Mononuclear cell (primary cell): ENCODE data around the gene PCSK2. TPM values are rescaled to one million over a fixed set of nuclear protein-coding genes. Genes with fewer than 3 reads are reported as not detected.

Source experiments
- H3K27me3 ChIP-seq: 2 replicates; pipeline ENCODE4 v1.6.0; 2011; ENCODE audit warnings: low read length, control low read depth; ENCODE audit not compliant: insufficient read depth
- H3K4me1 ChIP-seq: 2 replicates; pipeline ENCODE4 v1.5.1; 2011; ENCODE audit warnings: mild to moderate bottlenecking, low read length, control low read depth; ENCODE audit not compliant: insufficient read depth
- H3K4me3 ChIP-seq: 2 replicates; pipeline ENCODE4 v1.5.1; 2011; ENCODE audit warnings: mild to moderate bottlenecking, low read length, moderate library complexity
- H3K9me3 ChIP-seq: 2 replicates; pipeline ENCODE4 v1.5.1; 2011; ENCODE audit warnings: low read depth, mild to moderate bottlenecking, control low read depth, low read length
- total RNA-seq: library from RNA; depleted of rRNA; stranded (reverse); fragments of >200 nt; gene quantifications from one replicate; pipeline ENCODE4 v1.2.3, GENCODE V29; 2012

Gene PCSK2
- total RNA-seq, 1 donor: not detected

- Histone ChIP-seq H3K4me1 (no peaks in the 10 kb centered on the region), H3K4me3 (no peak overlapping the region), H3K9me3 (no peaks in the 10 kb centered on the region), H3K27me3 (peaks cover 2% of the 10 kb centered on the region)
These were observed 203.5 kb downstream of the PCSK2 start for GRCh38 chr20:17430125-17430950.

- H3K4me3 ChIP-seq: no peak overlapping the region
- no peaks in the 10 kb centered on the region for H3K4me1 ChIP-seq
- no peaks in the 10 kb centered on the region for H3K9me3 ChIP-seq
- peaks cover 2% of the 10 kb centered on the region for H3K27me3 ChIP-seq
These were observed 205.0 kb downstream of the PCSK2 start for GRCh38 chr20:17431621-17432364.

DNA sequence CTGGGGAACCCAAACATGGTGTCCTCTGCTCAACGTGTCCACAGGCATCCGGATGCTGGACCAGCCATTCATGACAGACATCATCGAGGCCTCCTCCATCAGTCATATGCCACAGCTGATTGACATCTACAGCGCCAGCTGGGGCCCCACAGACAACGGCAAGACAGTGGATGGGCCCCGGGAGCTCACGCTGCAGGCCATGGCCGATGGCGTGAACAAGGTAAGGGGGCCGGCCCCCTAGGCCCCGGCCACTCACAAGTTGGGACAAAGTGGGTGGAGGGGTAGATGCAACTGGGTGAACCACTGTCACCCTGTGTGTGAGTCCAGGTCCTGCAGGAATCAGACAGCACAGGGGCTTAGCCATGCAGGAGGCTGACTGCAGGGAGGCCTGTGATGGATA, 209.8 kb downstream of the PCSK2 start:
- Histone ChIP-seq H3K4me1 (no peaks in the 10 kb centered on the region), H3K27me3 (peaks cover 2% of the 10 kb centered on the region), H3K9me3 (no peaks in the 10 kb centered on the region), H3K4me3 (no peak overlapping the region)

GRCh38 chr20:17437251-17437650, 210.4 kb downstream of the PCSK2 start:
- Histone ChIP-seq H3K9me3 (no peaks in the 10 kb centered on the region), H3K27me3 (peaks cover 2% of the 10 kb centered on the region), H3K4me3 (no peak overlapping the region), H3K4me1 (no peaks in the 10 kb centered on the region)

- Histone ChIP-seq H3K4me3 (no peak overlapping the region), H3K27me3 (no peaks in the 10 kb centered on the region), H3K4me1 (no peaks in the 10 kb centered on the region), H3K9me3 (no peaks in the 10 kb centered on the region)
These were observed 211.7 kb downstream of the PCSK2 start for GRCh38 chr20:17438436-17439039.

- Histone ChIP-seq H3K4me1 (no peaks in the 10 kb centered on the region), H3K4me3 (no peak overlapping the region), H3K27me3 (no peaks in the 10 kb centered on the region), H3K9me3 (no peaks in the 10 kb centered on the region)
These were observed 212.9 kb downstream of the PCSK2 start for GRCh38 chr20:17439616-17440296.

DNA sequence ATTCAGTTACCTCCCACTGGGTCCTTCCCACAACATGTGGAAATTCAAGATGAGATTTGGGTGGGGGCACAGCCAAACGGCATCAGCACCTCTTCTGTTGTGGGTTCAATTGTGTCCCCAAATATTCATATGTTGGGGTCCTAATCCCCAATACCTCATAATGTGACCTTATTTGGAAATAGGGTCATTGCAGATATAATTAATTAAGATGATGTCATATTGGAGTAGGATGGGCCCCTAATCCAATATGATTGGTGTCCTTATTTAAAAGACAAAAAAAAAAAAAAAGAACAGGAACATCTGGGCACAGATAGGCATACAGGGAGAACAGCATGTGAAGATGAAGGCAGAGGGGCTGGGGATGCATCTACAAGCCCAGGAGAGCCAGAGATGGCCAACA, 214.9 kb downstream of the PCSK2 start:
- Histone ChIP-seq H3K4me1 (no peaks in the 10 kb centered on the region), H3K9me3 (no peaks in the 10 kb centered on the region)

DNA sequence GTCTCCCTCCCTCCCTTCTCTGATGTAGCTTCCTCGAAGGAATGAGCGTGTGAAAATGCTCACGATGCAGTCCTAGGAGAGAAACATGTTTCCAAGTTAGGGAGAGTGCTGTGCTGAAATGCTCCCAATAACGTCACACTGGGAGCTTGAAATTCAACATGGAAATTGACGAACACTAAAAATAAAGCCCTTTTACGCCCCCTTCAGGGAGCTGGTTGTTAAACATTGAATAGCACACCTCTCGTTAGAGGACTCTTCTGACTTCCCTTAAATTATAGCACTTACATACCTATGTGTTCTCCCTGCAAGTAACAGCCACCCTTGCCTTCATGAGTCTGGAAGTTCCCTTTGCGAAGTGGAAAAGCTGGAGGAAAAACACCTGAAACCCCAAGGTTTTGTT, 215.7 kb downstream of the PCSK2 start:
- Histone ChIP-seq H3K27me3 (no peaks in the 10 kb centered on the region), H3K4me1 (no peaks in the 10 kb centered on the region), H3K9me3 (no peaks in the 10 kb centered on the region), H3K4me3 (no peak overlapping the region)

More for the DNA sequence above, 214.9 kb downstream of the PCSK2 start:
- H3K27me3 ChIP-seq: no peaks in the 10 kb centered on the region
- no peak overlapping the region for H3K4me3 ChIP-seq

- H3K4me1 ChIP-seq: no peaks in the 10 kb centered on the region
- no peaks in the 10 kb centered on the region for H3K9me3 ChIP-seq
- H3K27me3 ChIP-seq: no peaks in the 10 kb centered on the region
- no peak overlapping the region for H3K4me3 ChIP-seq
These were observed 216.5 kb downstream of the PCSK2 start for GRCh38 chr20:17443131-17443858.

DNA sequence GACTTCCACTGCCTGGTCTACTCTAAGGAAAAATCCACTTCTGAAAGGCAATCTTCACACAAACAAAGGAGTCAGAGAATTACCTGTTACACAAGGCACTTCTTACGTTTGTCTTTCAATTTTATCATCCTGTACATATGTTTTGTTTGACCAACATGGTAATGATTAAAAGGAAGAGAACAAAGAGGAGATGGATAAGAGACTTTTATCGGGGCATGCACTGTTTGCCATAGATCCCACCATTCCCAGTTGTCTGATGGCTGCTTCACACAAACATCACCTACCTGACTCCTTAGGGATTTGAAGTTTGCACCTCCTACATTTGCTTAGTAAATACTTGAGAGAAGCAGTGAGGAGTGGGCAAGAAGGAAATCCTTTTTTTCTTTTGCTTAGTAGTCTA, 217.3 kb downstream of the PCSK2 start:
- Histone ChIP-seq H3K4me1 (no peaks in the 10 kb centered on the region), H3K4me3 (no peak overlapping the region), H3K9me3 (no peaks in the 10 kb centered on the region), H3K27me3 (no peaks in the 10 kb centered on the region)

GRCh38 chr20:17445543-17445942, 218.7 kb downstream of the PCSK2 start:
- Histone ChIP-seq H3K9me3 (no peaks in the 10 kb centered on the region), H3K27me3 (no peaks in the 10 kb centered on the region), H3K4me1 (no peaks in the 10 kb centered on the region), H3K4me3 (no peak overlapping the region)

DNA sequence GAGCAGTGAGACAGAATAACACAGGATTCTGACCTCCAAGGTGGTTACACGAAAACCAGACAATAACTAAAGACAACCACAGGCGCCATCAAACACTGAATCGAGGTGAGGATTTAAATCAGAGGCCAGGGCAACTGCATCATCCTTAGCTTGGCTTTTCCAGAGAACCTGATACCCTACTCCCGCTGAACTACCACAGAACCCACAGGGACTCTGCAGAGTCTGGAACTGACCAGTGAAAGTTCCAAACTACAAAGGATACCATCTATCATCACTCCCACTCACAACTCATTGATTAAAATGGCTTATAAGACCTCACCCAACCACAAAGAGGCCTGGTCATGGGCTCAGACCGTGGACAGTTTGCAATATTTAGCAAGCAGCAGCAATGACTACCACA, 219.3 kb downstream of the PCSK2 start:
- Histone ChIP-seq H3K9me3 (no peaks in the 10 kb centered on the region), H3K4me1 (no peaks in the 10 kb centered on the region), H3K4me3 (no peak overlapping the region), H3K27me3 (no peaks in the 10 kb centered on the region)

DNA sequence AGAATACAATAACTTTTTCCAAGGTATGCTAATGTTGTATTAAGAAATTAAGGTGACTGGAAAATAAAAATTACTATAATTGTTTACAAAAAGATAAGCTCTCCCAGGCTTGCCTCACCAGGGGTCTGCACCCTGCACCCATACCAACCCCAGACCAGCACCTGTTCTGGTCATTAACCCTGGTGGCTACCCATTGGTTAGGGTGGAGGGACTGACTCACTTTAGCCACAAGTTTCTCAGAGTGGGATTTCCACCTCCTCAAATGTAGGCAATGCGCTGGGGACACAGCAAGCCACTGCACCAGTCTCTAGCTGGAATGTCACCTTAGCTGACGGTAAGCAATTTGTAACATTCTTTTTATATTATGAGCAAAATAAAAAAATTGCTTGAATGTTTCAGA, 221.2 kb downstream of the PCSK2 start:
- Histone ChIP-seq H3K4me3 (no peak overlapping the region), H3K4me1 (no peaks in the 10 kb centered on the region), H3K27me3 (no peaks in the 10 kb centered on the region), H3K9me3 (no peaks in the 10 kb centered on the region)

DNA sequence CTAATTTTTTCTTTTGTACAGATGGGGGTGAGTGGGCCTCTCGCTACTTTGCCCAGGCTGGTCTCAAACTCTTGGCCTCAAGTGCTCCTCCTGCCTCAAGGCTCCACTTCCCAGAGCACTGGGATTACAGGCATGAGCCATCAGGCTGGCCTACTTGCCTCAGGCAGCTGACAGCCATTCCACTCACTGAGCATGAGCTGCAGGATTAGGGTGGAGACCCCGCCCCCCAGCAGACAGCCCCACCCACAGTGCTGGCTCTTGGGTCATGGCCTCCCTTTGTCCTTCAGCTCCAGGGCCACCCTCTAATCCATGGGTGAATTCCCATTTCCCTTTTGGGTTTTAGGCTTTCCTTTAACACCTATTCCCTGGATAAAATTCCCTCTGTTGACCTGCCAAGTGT, 222.2 kb downstream of the PCSK2 start:
- H3K27me3 ChIP-seq: no peaks in the 10 kb centered on the region
- H3K4me3 ChIP-seq: no peak overlapping the region

More for the DNA sequence above, 222.2 kb downstream of the PCSK2 start:
- no peaks in the 10 kb centered on the region for H3K9me3 ChIP-seq
- H3K4me1 ChIP-seq: no peaks in the 10 kb centered on the region
